Stimulated activated CD4-positive, alpha-beta T cell treated with anti-CD3 and anti-CD28 coated beads, TNF-alpha, amount 100 ng/mL, for 24 hours (primary cell): Measurements from ENCODE around the gene HARS2.
"Not testable (repeated sequence)": the region's sequence is repeated elsewhere in the genome, so short reads cannot be mapped to it uniquely, and the experiment has no call there.

Experiments used
- DNase-seq, 3 experiments: peaks; one replicate each; pipeline ENCODE4 v3.0.0-alpha.2; 2020; ENCODE audit warnings: low read depth in 3 of 3

The HARS2 gene

GRCh38 chr5:140690941-140691924, at the start of gene HARS2, which contains the start of gene HARS1:
Gene HARS2, plus strand, starts transcription at chr5:140691455. Its CDS starts 194 bp downstream, at chr5:140691649.
Gene HARS1, minus strand, starts transcription at chr5:140691370. Its CDS starts 66 bp downstream, at chr5:140691304.
- DNase-seq: peak; percentile 74 to 84 (median 78)

- no peak for DNase-seq
Observed at GRCh38 chr5:140641716-140642115, 49.5 kb upstream of the HARS2 start.

GRCh38 chr5:140642718-140643117, 48.5 kb upstream of the HARS2 start:
- DNase-seq: no peak

GRCh38 chr5:140647042-140647419, 44.2 kb upstream of the HARS2 start:
- DNase-seq: no peak

GRCh38 chr5:140658870-140659269, 32.4 kb upstream of the HARS2 start:
- no peak for DNase-seq

- not testable (repeated sequence) for DNase-seq
Observed at GRCh38 chr5:140660371-140660770, 30.9 kb upstream of the HARS2 start.

GRCh38 chr5:140664030-140664358, 27.3 kb upstream of the HARS2 start:
- no peak for DNase-seq

GRCh38 chr5:140664359-140665119, 26.7 kb upstream of the HARS2 start, which contains the start of gene WDR55:
Gene WDR55, plus strand, starts transcription at chr5:140664904. Its CDS starts 9 bp downstream, at chr5:140664913.
- DNase-seq: peak; percentile 90 to 97 (median 90)

GRCh38 chr5:140671035-140671434, 20.2 kb upstream of the HARS2 start:
- not testable (repeated sequence) for DNase-seq

- DNase-seq: no peak
Observed at GRCh38 chr5:140671472-140672125, 19.7 kb upstream of the HARS2 start.

GRCh38 chr5:140672455-140673186, 18.6 kb upstream of the HARS2 start:
- DNase-seq: no peak

- no peak for DNase-seq
Observed at GRCh38 chr5:140673187-140673976, 17.9 kb upstream of the HARS2 start, which contains the start of gene DND1. Gene DND1, minus strand, starts transcription at chr5:140673576. Its CDS starts 34 bp downstream, at chr5:140673542.

GRCh38 chr5:140674211-140674610, 17.0 kb upstream of the HARS2 start:
- DNase-seq: no peak

- no peak for DNase-seq
Observed at GRCh38 chr5:140674629-140675028, 16.6 kb upstream of the HARS2 start.

GRCh38 chr5:140677947-140678346, 13.3 kb upstream of the HARS2 start:
- no peak for DNase-seq

GRCh38 chr5:140678993-140679392, 12.3 kb upstream of the HARS2 start:
- DNase-seq: no peak

- no peak for DNase-seq
Observed at GRCh38 chr5:140690376-140690932, 801 bp upstream of the HARS2 start.

GRCh38 chr5:140694276-140694675, 3.0 kb downstream of the HARS2 start:
- no peak for DNase-seq

GRCh38 chr5:140696891-140697492, 5.7 kb downstream of the HARS2 start:
- no peak for DNase-seq
